SK-N-SH (cell line): ENCODE measurements around the gene PPP1R1C. TPM values are rescaled to one million over a fixed set of nuclear protein-coding genes. Genes with fewer than 3 reads are reported as not detected.

Source experiments
- CTCF ChIA-PET: fragments of 300-600, 350-600 bp; formaldehyde crosslinking; extraction: SDS; loops from one replicate; lab custom pipeline; 2021; lab: Yijun Ruan, JAX
- POLR2A ChIA-PET: fragments of 350-600 bp; sonication (Branson Sonifier 250); formaldehyde crosslinking; extraction: SDS; loops from one replicate; lab custom pipeline; 2020; ENCODE audit warnings: antibody characterized with exemption, inconsistent platforms; lab: Yijun Ruan, JAX
- DNase-seq: peaks from one replicate; pipeline ENCODE4 v3.0.0; 2012
- H2AFZ ChIP-seq: fragments of 200-600 bp; sonication (generic); 2 replicates; pipeline ENCODE4 v1.8.1; 2016; ENCODE audit warnings: antibody characterized with exemption, mild to moderate bottlenecking, low read depth
- H3F3A ChIP-seq: fragments of 200-600 bp; sonication (generic); replicated peaks from 2 replicates; pipeline ENCODE3; 2016; ENCODE audit warnings: antibody characterized with exemption, mild to moderate bottlenecking; ENCODE audit not compliant: insufficient read depth
- H3K27ac ChIP-seq, 2 experiments: fragments of 200-500 bp in 1 of 2; fragments of 200-600 bp in 1 of 2; sonication (Bioruptor generic) in 1 of 2; sonication (generic), shearing (Covaris generic) in 1 of 2; 2 replicates each; pipeline versions ENCODE4 v1.5.1 to v1.6.1; 2014 to 2016; ENCODE audit warnings: low read depth in 2 of 2, inconsistent platforms in 1 of 2, low read length in 1 of 2, mild to moderate bottlenecking in 1 of 2, mixed read lengths in 1 of 2
- H3K27me3 ChIP-seq: fragments of 200-600 bp; sonication (generic), shearing (Covaris generic); 2 replicates; pipeline ENCODE4 v1.6.1; 2016; ENCODE audit warnings: mixed run types; ENCODE audit not compliant: insufficient read depth
- H3K36me3 ChIP-seq, 2 experiments: fragments of 200-500 bp in 1 of 2; fragments of 200-600 bp in 1 of 2; sonication (Bioruptor generic) in 1 of 2; sonication (generic) in 1 of 2; replicated peaks in 1 of 2; 2 replicates each; pipeline versions ENCODE3 to v1.5.1; 2014 to 2016; ENCODE audit warnings: low read length in 1 of 2, mild to moderate bottlenecking in 1 of 2; ENCODE audit not compliant: insufficient read depth in 2 of 2, control insufficient read depth in 1 of 2
- H3K4me1 ChIP-seq, 2 experiments: fragments of 200-500 bp in 1 of 2; fragments of 200-600 bp in 1 of 2; sonication (Bioruptor generic) in 1 of 2; sonication (generic), shearing (Covaris generic) in 1 of 2; 2 replicates each; pipeline versions ENCODE4 v1.5.1 to v1.6.1; 2014 to 2016; ENCODE audit warnings: low read depth in 1 of 2, low read length in 1 of 2, mixed run types in 1 of 2; ENCODE audit not compliant: insufficient read depth in 2 of 2, control insufficient read depth in 1 of 2
- H3K4me2 ChIP-seq: fragments of 200-600 bp; sonication (generic), shearing (Covaris generic); 2 replicates; pipeline ENCODE4 v1.6.1; 2017; ENCODE audit warnings: mixed run types
- H3K4me3 ChIP-seq, 2 experiments: fragments of 200-500 bp in 1 of 2; fragments of 200-600 bp in 1 of 2; sonication (Bioruptor generic) in 1 of 2; sonication (generic), shearing (Covaris generic) in 1 of 2; 2 replicates each; pipeline versions ENCODE4 v1.5.1 to v1.8.1; 2014 to 2016; ENCODE audit warnings: low read depth in 2 of 2, inconsistent platforms in 1 of 2, low read length in 1 of 2, mild to moderate bottlenecking in 1 of 2, mixed read lengths in 1 of 2, moderate library complexity in 1 of 2
- H3K79me2 ChIP-seq: fragments of 200-600 bp; sonication (generic); 2 replicates; pipeline ENCODE4 v1.8.1; 2017; ENCODE audit warnings: mild to moderate bottlenecking; ENCODE audit not compliant: insufficient read depth
- H3K9ac ChIP-seq: fragments of 200-600 bp; sonication (generic); 2 replicates; pipeline ENCODE4 v1.6.1; 2017; ENCODE audit warnings: mixed run types
- H3K9me2 ChIP-seq: fragments of 200-600 bp; sonication (generic); 2 replicates; pipeline ENCODE4 v1.6.1; 2017; ENCODE audit warnings: mixed run types
- H3K9me3 ChIP-seq: fragments of 200-600 bp; sonication (generic); 2 replicates; pipeline ENCODE4 v1.6.1; 2017; ENCODE audit warnings: mixed run types, mild to moderate bottlenecking, moderate library complexity
- H4K20me1 ChIP-seq: fragments of 200-600 bp; sonication (generic); 2 replicates; pipeline ENCODE4 v1.6.1; 2017; ENCODE audit warnings: mild to moderate bottlenecking, mixed run types; ENCODE audit not compliant: insufficient read depth
- EP300 ChIP-seq, 2 experiments: IDR thresholded peaks; 2 replicates each; pipeline versions ENCODE4 v1.4.0 to v1.6.1; 2012; ENCODE audit warnings: borderline replicate concordance in 1 of 2, low read depth in 1 of 2, low read length in 1 of 2
- EZH2phosphoT487 ChIP-seq: fragments of 200-600 bp; sonication (generic); IDR thresholded peaks from 2 replicates; pipeline ENCODE4 v1.6.1; 2017; ENCODE audit warnings: low read depth, mixed run types, mild to moderate bottlenecking, antibody characterized with exemption, moderate library complexity, borderline replicate concordance
- RCOR1 ChIP-seq: fragments of 150-350 bp; IDR thresholded peaks from 2 replicates; pipeline ENCODE4 v1.6.1; 2017; ENCODE audit warnings: antibody characterized with exemption, low read length
- RFX5 ChIP-seq: IDR thresholded peaks from 2 replicates; pipeline ENCODE4 v1.6.1; 2012; ENCODE audit warnings: mild to moderate bottlenecking, improper control_type of control experiment, low read length
- TCF12 ChIP-seq: IDR thresholded peaks from 2 replicates; pipeline ENCODE4 v1.4.0; 2012
- WGBS: methylation state at CpG from one replicate; pipeline ENCODE4 v1.1.6; 2017; ENCODE audit warnings: low lambda C conversion rate; 5-methylcytosine and 5-hydroxymethylcytosine counted together
- polyA plus RNA-seq, 3 experiments: library from polyadenylated mRNA; depleted of rRNA; stranded (reverse); fragments of >200 nt; gene quantifications; 2 replicates each; pipeline ENCODE4 v1.2.3, GENCODE V29; 2012
- TF ChIP-seq, protein P1 (sequence below): IDR thresholded peaks from 2 replicates; pipeline ENCODE4 v1.6.1; 2012; ENCODE audit warnings: mild to moderate bottlenecking, low read depth, low read length, moderate library complexity
- TF ChIP-seq, protein P2 (sequence below): fragments of 150-350 bp; IDR thresholded peaks from 2 replicates; pipeline ENCODE4 v1.6.1; 2016; ENCODE audit warnings: mild to moderate bottlenecking, low read depth, low read length
- TF ChIP-seq, protein P3 (sequence below): IDR thresholded peaks from 2 replicates; pipeline ENCODE4 v1.4.0; 2012; ENCODE audit warnings: low read depth
- TF ChIP-seq, protein P4 (sequence below): IDR thresholded peaks from 2 replicates; pipeline ENCODE4 v1.4.0; 2012; ENCODE audit warnings: low read depth, borderline replicate concordance

PPP1R1C gene
- polyA plus RNA-seq, 1 of the 3 experiments (the other 2 are of a cell fraction): 0.41 TPM

DNA sequence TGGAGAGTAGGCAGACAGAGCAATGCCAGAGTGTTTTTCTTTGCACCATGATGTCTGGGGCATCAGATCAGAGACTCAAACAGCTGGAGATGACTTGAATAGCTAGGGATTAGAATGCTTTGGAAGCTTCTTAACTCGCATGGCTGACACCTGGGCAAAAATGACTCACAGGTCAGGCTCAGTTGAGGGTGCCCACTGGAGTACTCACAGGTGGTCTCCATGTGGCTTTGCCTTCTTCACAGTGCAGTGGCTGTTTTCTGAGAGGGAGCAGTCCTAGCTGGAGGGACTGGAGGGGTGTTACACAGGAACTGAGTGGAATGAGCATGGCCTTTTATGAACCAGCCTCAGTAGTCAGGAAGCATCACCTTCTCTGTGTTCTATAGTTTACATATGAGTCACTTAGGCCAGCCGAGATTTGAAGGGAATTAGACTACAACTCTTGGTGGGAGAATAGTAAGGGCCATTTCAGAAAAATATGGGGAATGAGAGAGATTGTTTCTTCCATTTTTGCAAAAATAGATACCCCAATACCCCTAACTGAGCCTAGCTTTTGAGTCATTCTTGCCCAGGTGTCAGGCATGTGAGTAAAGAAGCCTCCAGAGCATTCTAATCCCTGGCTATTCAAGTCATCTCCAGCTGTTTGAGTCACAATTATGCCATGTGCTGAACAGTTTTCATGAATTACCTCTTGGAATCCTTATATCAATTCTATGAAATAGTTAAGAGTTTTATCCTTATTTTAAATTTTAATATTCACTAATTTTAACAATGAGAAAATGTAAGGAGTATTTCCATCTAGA is 7.1 kb upstream of the PPP1R1C start (continued):
- TF ChIP-seq RCOR1 (no peak), RFX5 (no peak), TCF12 (no peak)
- TF ChIP-seq, protein P1, sequence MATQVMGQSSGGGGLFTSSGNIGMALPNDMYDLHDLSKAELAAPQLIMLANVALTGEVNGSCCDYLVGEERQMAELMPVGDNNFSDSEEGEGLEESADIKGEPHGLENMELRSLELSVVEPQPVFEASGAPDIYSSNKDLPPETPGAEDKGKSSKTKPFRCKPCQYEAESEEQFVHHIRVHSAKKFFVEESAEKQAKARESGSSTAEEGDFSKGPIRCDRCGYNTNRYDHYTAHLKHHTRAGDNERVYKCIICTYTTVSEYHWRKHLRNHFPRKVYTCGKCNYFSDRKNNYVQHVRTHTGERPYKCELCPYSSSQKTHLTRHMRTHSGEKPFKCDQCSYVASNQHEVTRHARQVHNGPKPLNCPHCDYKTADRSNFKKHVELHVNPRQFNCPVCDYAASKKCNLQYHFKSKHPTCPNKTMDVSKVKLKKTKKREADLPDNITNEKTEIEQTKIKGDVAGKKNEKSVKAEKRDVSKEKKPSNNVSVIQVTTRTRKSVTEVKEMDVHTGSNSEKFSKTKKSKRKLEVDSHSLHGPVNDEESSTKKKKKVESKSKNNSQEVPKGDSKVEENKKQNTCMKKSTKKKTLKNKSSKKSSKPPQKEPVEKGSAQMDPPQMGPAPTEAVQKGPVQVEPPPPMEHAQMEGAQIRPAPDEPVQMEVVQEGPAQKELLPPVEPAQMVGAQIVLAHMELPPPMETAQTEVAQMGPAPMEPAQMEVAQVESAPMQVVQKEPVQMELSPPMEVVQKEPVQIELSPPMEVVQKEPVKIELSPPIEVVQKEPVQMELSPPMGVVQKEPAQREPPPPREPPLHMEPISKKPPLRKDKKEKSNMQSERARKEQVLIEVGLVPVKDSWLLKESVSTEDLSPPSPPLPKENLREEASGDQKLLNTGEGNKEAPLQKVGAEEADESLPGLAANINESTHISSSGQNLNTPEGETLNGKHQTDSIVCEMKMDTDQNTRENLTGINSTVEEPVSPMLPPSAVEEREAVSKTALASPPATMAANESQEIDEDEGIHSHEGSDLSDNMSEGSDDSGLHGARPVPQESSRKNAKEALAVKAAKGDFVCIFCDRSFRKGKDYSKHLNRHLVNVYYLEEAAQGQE: no peak
- TF ChIP-seq, protein P2, sequence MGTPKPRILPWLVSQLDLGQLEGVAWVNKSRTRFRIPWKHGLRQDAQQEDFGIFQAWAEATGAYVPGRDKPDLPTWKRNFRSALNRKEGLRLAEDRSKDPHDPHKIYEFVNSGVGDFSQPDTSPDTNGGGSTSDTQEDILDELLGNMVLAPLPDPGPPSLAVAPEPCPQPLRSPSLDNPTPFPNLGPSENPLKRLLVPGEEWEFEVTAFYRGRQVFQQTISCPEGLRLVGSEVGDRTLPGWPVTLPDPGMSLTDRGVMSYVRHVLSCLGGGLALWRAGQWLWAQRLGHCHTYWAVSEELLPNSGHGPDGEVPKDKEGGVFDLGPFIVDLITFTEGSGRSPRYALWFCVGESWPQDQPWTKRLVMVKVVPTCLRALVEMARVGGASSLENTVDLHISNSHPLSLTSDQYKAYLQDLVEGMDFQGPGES: no peak
- TF ChIP-seq, protein P3, sequence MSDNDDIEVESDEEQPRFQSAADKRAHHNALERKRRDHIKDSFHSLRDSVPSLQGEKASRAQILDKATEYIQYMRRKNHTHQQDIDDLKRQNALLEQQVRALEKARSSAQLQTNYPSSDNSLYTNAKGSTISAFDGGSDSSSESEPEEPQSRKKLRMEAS: no peak

DNA sequence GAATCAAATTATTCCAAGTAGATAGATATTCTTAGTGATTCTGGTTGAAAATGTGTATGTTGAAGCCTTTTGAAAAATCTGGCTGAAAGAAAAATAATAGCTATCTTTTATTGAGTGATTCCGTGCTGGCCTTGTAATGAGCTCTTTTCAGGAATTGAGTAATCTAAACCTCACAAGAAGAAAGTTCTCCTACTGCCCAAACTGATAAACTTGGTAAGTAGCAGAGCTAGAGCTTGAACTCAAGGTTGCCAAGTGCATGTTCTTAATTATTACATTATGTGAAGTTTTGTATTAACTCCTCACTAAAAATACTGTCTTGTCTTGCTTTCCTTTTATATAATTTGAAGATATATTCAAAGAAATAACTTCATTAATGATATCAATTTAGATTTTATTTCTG is 1.6 kb upstream of the PPP1R1C start:
- H2AFZ ChIP-seq: no peak overlapping the region

More for the DNA sequence above, 1.6 kb upstream of the PPP1R1C start:
- no peaks in the 10 kb centered on the region for H4K20me1 ChIP-seq
- H3K27me3 ChIP-seq: no peaks in the 10 kb centered on the region
- no peak for DNase-seq
- no peak overlapping the region for H3K4me3 ChIP-seq
- H3K27ac ChIP-seq: no peak overlapping the region; a peak in 1 of 4 replicates
- ChIA-PET CTCF (interaction anchor here (0.9 kb wide), 1 partner anchor 95 kb away, joined by 3 read pairs; no protein-coding TSS in a partner anchor), POLR2A (no interaction called here)
- H3K4me2 ChIP-seq: no peak overlapping the region
- 72% methylated on average over 1 of the region's 1 CpG for WGBS
- H3F3A ChIP-seq: no peaks in the 10 kb centered on the region
- H3K4me1 ChIP-seq: 0 out of 4 replicates have a peak, but pooled peaks cover 0 to 5% of the 10 kb centered on the region in 2 experiments
- no peaks in the 10 kb centered on the region for H3K79me2 ChIP-seq
- H3K9ac ChIP-seq: no peak overlapping the region
- H3K9me2 ChIP-seq: no peaks in the 10 kb centered on the region
- H3K9me3 ChIP-seq: no peaks in the 10 kb centered on the region
- no peaks in the 10 kb centered on the region for H3K36me3 ChIP-seq
- TF ChIP-seq TCF12: peak; percentile 14; the same call in 1 of the 2 replicates
- TF ChIP-seq, protein P4, sequence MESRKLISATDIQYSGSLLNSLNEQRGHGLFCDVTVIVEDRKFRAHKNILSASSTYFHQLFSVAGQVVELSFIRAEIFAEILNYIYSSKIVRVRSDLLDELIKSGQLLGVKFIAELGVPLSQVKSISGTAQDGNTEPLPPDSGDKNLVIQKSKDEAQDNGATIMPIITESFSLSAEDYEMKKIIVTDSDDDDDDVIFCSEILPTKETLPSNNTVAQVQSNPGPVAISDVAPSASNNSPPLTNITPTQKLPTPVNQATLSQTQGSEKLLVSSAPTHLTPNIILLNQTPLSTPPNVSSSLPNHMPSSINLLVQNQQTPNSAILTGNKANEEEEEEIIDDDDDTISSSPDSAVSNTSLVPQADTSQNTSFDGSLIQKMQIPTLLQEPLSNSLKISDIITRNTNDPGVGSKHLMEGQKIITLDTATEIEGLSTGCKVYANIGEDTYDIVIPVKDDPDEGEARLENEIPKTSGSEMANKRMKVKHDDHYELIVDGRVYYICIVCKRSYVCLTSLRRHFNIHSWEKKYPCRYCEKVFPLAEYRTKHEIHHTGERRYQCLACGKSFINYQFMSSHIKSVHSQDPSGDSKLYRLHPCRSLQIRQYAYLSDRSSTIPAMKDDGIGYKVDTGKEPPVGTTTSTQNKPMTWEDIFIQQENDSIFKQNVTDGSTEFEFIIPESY: no peak
- no peak for TF ChIP-seq EZH2phosphoT487
- 0 out of 4 replicates have a peak, but pooled peaks of 1 of the 2 experiments have one; percentile 15 for TF ChIP-seq EP300 (IDR thresholded peaks at IDR 0.05; ENCODE audit: borderline replicate concordance in 1 of 2, low read depth in 1 of 2, low read length in 1 of 2)
